NCI-H1436 treated with DMSO at 0.1 percent for 48 hours (cell line): ENCODE results near the gene HCN3.
"Not testable (repeated sequence)": the region's sequence is repeated elsewhere in the genome, so short reads cannot be mapped to it uniquely, and the experiment has no call there.

Experiments
- DNase-seq: peaks from one replicate; lab custom pipeline; 2025; lab: John Stamatoyannopoulos, UW

Gene HCN3

GRCh38 chr1:155284476-155284875, 7.2 kb downstream of the HCN3 start:
- DNase-seq: no peak

GRCh38 chr1:155285063-155285462, 7.8 kb downstream of the HCN3 start:
- DNase-seq: no peak

DNA sequence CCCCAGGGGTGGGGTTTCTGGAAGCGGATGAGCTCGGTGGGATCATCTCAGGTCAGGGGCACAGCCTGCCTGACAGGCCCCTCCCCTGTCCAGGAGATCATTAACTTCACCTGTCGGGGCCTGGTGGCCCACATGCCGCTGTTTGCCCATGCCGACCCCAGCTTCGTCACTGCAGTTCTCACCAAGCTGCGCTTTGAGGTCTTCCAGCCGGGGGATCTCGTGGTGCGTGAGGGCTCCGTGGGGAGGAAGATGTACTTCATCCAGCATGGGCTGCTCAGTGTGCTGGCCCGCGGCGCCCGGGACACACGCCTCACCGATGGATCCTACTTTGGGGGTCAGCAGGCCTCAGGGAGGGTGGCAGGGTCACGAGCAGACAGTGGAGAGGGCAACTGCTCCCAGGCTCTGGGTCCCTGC, 8.4 kb downstream of the HCN3 start:
- DNase-seq: no peak

DNA sequence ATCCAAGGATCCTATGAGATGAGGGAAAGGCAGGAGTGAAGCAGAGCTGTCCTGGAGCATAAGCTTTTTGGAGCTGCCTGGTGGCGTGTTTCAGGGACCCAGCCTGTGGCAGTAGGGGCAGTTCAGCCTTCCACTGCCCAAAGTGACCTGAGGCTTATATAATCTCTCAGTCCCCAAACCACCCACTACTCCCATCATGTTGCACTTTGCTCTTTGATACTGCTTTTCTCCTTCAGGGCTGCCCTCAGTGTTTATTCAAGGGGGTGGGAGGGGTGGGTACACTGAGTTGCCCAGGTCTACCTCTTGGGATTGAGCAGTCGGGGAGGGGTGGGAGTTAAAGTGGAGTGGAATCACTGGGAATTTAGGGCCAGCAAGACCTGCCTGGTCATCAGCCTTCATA, 9.3 kb downstream of the HCN3 start:
- DNase-seq: no peak

DNA sequence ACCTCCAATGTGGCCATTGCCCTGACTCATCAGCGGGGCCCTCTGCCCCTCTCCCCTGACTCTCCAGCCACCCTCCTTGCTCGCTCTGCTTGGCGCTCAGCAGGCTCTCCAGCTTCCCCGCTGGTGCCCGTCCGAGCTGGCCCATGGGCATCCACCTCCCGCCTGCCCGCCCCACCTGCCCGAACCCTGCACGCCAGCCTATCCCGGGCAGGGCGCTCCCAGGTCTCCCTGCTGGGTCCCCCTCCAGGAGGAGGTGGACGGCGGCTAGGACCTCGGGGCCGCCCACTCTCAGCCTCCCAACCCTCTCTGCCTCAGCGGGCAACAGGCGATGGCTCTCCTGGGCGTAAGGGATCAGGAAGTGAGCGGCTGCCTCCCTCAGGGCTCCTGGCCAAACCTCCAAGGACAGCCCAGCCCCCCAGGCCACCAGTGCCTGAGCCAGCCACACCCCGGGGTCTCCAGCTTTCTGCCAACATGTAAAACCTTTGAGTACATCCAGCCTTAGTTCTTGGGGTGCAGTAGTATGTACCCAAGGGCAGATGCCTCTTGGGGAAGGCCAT, 10.8 kb downstream of the HCN3 start:
- DNase-seq: no peak

DNA sequence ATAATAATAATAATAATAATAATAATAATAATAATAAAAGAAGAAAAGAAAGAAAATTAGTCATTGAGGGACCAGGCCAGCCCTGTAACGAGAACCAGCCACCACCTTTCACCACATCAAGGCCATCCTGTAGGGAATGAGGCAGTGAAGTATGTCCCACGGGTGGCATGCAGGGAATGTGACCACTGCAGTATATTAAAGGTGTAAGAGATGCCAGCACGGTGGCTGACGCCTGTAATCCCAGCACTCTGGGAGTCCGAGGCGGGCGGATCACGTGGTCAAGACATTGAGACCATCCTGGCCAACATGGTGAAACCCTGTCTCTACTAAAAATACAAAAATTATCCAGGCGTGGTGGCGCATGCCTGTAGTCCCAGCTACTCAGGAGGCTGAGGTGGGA, 13.7 kb downstream of the HCN3 start:
- not testable (repeated sequence) for DNase-seq

- no peak for DNase-seq
Measured at GRCh38 chr1:155293086-155293749, 16.0 kb downstream of the HCN3 start.

DNA sequence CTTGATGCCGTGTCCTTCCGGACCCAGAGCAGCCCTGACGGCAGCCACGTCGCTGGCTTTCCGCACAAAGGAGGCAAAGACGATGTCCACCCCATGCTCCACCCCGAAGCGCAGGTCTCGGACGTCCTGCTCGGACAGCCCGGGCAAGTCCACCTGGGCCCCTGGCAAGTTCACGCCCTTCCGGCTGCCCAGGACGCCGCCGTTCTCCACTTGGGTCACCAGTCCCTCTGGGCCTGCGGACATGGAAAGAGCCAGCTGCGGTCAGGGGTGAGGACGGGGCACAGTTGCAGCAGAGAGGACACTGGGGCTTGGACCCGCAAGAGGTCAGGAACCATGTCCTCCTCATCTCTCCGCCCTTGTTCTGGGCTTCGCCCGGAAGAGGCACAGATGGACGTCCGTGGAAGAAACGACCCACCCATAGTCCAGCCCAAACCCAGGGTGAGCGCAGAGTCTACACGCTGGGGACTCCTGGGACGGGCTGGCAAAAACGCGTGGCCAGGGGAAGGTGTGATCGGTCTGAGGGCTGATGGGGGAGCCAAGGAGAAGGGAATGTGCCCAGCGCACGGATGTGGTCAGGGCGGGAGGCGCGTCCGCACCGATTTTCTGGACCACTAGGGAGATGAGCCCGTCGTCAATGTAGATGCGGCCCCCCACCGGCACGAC, 17.4 kb downstream of the HCN3 start:
- DNase-seq: no peak

GRCh38 chr1:155295183-155295941, 18.1 kb downstream of the HCN3 start:
- no peak for DNase-seq

- DNase-seq: no peak
Measured at GRCh38 chr1:155295942-155296267, 18.6 kb downstream of the HCN3 start.

DNA sequence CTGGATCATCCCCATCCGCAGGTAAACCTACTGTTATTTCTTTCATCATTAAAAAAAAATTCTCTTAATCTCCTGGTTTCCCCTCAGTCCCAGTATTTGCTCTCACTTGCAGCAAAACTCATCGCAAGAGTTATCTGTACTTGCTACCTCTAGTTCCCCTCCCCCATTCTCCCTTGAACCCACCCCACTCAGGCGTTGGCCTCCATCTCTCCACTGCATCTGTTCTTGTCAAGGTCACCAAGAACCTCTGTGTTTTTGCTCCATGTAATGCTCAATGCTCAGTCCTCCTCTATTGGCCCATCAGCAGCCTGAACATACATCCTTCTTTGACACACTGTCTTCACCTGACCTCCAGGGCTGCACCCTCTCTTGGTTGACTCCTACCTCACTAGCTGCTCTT, 19.4 kb downstream of the HCN3 start:
- DNase-seq: no peak

DNA sequence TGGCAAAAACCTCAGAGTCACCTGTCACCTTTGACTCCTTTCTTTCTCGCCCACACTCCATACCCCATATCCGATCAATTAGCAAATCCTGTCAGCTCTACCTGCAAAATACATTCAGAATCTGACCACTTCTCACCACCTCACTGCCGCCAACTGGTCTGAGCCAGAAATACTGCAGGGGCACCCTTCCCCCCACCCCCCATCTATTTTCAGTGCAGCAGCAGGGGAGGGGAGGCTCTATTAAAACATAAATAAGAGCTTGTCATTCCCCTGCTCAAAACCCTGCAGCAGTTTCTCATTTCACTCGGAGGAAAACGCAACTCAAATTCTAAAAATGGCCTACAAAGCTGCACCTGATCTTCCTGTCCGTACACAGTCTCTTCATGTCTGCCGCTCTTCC, 20.1 kb downstream of the HCN3 start:
- DNase-seq: no peak

- no peak for DNase-seq
Measured at GRCh38 chr1:155300024-155300423, 22.8 kb downstream of the HCN3 start.

- DNase-seq: no peak
Measured at GRCh38 chr1:155300553-155301329, 23.5 kb downstream of the HCN3 start.

- DNase-seq: no peak
Measured at GRCh38 chr1:155301342-155301841, 24.1 kb downstream of the HCN3 start, which contains the start of gene PKLR. TSS of gene PKLR (minus strand) at chr1:155301438. CDS start at chr1:155301395, 43 bp downstream.

DNA sequence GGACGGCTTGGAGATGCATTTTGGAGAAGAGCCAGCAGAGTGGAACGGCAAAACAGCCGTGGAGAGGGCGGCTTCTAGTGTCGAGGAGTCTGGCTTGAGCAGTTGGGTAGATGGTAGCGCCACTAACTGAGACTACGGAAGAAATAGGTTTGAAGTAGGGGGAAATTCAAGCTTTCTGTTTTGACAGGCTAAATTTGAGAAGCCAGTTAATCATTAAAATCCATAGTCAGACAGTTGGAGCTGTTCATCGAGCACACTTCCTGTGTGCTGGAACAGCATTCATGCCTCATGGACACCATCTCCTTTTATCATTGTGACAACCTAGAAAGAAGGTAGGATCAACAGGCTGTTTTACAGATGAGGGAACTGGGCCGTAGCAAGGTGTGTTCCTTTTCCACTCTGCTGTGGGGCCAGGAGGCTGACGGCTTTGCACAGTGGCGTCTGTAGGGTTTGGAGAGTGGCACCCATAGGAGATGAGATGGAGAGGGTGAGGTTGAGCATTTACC, 27.3 kb downstream of the HCN3 start:
- no peak for DNase-seq

GRCh38 chr1:155305881-155306391, 28.7 kb downstream of the HCN3 start:
- DNase-seq: no peak

GRCh38 chr1:155307247-155307740, 30.0 kb downstream of the HCN3 start:
- DNase-seq: no peak

DNA sequence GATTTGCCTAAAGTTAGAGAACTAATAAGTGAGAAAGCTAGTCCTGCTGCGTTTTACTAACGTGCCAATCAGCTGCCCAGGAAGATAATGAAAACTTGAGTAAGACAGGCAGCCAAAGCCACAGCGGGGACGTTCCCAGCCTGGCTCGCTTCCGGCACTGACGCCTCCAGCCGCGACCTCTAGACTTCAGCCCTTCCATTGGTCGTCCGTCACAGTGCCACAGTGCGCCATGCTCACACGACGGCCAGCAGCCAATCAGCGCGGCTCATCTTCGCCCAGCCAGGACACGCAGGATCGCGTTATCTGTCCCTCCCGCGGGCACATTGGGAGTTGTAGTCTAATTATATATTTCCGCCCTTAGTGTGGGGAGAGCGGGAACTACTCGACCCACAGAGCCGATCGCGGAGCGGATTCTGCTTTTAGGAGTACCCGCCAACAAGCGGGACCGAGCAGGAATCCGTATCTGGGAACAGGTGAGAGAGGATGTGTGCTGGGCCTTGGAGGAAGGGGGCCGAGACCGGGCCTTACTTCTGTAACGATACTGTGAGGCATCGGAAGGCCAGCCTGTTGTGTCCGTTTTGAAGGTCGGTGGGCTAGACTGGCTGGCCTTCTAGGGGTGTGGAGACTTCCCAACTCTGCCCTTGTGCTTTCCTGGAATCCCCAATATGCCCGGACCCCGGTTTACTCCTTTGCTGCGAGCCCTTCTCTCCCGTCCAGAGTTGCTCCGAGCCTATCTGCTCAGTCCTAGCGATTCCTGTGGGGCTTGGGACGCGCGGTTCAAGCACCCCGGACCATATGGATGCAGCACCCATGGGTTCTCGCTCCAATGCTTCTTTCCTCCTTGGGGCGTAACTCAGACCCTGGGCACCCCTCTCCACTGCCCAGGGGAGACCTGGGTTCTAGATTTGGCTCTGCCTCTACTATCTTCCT, 31.5 kb downstream of the HCN3 start, which contains the start of gene FDPS:
TSS of gene FDPS (plus strand) at position 374 of the 930 bp plus-strand sequence. CDS start 924 bp downstream, outside the sequence.
- DNase-seq: peak; percentile 95

- no peak for DNase-seq
Measured at GRCh38 chr1:155309423-155310021, 32.3 kb downstream of the HCN3 start.
